Stimulated activated CD4-positive, alpha-beta T cell treated with anti-CD3 and anti-CD28 coated beads, Interleukin-4, amount 100 ng/mL, for 48 hours (primary cell): Measurements from ENCODE around the gene EGR1.

Experiments used
- DNase-seq, 2 donors: peaks; one replicate each; pipeline ENCODE4 v3.0.0-alpha.2; 2020; ENCODE audit warnings: low read depth in 2 of 2

The EGR1 gene

DNA sequence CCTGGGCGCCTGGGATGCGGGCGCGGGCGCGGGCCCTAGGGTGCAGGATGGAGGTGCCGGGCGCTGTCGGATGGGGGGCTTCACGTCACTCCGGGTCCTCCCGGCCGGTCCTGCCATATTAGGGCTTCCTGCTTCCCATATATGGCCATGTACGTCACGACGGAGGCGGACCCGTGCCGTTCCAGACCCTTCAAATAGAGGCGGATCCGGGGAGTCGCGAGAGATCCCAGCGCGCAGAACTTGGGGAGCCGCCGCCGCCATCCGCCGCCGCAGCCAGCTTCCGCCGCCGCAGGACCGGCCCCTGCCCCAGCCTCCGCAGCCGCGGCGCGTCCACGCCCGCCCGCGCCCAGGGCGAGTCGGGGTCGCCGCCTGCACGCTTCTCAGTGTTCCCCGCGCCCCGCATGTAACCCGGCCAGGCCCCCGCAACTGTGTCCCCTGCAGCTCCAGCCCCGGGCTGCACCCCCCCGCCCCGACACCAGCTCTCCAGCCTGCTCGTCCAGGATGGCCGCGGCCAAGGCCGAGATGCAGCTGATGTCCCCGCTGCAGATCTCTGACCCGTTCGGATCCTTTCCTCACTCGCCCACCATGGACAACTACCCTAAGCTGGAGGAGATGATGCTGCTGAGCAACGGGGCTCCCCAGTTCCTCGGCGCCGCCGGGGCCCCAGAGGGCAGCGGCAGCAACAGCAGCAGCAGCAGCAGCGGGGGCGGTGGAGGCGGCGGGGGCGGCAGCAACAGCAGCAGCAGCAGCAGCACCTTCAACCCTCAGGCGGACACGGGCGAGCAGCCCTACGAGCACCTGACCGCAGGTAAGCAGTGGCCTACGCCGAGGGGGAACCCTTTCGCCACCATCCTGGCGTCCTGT, at the start of gene EGR1:
Gene EGR1 (plus strand): TSS at position 219 of the 864 bp plus-strand sequence. CDS start 283 bp downstream, at position 502.
- peak; percentile 90 to 93 for DNase-seq

DNA sequence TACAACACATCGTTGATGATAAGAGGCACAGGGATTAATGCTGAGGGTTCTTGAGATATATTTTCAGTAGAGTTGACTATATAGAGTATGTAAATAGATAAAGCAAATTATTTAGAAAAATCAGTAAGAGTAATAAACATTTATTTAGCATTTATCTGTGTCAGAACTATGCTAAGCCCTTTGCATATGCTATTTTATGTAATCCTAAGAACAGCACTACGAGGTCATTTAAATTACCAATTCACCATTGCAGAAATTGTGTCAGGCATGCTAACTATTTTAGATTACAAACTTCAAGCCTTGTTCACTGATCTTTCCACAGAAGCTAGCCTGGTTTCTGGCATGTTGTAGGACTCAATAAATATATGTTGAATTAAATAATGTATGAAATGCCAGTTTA, 46.8 kb upstream of the EGR1 start:
- DNase-seq: no peak

DNA sequence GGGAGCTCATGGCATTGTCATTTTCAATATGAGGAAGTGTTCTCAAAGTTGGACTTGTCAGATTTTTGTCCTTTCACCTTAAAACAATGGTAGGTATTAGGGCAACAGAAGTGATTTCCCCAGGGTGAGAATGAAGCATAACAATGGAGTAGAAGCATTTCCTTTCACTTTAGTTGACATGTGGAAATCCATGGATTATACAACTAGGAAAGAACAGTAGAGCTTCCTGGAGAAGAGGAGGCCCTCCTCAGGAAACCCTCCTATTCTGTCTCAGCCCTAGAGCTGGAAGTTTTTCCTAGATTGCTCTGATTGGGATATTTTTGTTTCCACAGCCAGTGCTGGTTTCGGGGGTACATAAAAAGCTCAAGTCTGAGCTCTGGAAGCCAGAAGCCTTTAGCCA, 40.2 kb upstream of the EGR1 start:
- no peak for DNase-seq

DNA sequence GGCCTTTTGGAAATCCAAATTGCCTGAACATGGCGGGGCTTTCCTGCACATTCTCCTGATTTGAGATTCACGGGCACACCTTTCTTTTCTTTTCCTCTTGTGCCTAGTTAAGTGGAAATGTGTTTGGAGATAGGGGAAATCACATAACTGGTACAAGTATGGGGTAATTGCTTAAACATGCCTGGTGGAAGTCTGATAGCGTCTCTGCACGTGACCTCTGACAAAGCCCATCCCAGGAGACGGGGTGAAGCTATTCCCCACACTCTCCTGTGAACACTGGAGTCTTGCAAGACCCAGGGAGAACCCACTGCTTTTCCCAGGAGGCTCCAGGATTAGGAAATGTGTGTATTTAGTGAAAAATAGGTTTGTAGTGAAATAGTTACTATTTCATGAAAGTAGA, 29.3 kb upstream of the EGR1 start:
- DNase-seq: no peak

DNA sequence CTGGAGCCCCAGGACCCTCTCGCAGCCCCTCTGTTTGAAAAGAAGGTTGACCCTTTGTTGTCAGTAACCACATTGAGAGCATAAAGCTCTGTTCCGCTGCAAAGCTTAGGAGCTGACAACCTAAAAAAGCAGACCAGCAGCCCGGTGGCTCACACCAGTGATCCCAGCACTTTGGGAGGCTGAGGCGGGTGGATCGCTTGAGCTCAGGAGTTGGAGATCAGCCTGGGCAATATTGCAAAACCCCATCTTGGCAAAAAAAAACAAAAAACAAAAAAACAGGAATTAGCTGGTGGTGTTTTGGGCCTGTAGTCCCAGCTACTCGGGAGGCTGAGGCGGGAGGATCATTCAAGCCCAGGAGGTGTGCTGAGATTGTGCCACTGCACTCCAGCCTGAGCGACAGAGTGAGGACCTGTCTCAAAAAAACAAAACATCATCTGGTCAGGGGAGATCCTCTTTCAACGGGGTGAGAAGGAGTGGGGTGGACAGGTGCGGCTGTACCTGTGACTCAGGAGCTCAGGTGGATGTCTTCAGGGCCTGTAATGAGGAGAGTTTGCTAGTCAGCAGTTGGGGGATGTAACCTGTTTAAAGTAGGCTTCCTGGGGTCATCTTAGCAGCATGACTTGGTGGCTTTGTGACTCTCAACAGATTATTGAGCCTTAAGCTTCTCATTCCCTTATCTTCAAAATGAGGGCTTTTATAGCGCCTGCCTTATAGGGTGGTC, 27.1 kb upstream of the EGR1 start:
- no peak for DNase-seq

DNA sequence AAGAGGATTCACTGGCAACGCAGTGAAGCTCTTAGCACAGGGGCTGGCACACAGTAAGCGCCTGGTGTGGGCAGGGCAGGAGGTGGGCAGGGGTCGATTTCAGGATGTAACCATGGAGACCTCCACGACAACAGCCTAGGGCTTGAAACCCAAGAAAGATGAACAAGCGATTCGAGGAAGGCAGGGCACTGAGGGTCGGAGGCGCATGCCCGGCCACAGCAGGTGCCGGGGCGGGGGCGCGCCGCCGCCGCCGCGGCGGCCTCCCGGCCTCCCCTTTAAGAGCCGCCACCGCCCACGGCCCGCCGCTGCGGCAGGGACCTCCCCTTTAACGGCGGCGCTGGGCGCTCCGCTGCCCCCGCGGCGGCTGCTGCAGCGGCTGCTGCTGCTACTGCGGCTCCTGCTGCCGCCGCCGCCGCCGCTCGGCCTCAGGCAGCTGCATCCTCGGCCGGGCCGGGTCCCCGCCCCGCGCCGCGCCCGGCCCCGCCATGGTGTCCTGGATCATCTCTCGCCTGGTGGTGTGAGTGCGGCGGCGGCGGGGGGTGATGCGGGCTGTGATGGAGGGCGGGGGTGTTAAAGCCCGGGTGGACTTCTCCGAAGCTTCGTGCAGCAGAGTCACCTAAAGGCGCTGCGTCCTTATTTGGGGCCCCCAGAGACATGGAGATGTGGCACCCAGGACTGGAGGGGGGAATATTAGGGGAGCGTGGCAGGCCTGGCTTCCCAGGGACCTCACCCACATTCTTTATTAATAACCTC, 26.4 kb upstream of the EGR1 start, which contains the start of gene REEP2:
Gene REEP2 (plus strand): TSS at position 334 of the 753 bp plus-strand sequence. CDS start 152 bp downstream, at position 486.
- peak; percentile 67 to 69 for DNase-seq

DNA sequence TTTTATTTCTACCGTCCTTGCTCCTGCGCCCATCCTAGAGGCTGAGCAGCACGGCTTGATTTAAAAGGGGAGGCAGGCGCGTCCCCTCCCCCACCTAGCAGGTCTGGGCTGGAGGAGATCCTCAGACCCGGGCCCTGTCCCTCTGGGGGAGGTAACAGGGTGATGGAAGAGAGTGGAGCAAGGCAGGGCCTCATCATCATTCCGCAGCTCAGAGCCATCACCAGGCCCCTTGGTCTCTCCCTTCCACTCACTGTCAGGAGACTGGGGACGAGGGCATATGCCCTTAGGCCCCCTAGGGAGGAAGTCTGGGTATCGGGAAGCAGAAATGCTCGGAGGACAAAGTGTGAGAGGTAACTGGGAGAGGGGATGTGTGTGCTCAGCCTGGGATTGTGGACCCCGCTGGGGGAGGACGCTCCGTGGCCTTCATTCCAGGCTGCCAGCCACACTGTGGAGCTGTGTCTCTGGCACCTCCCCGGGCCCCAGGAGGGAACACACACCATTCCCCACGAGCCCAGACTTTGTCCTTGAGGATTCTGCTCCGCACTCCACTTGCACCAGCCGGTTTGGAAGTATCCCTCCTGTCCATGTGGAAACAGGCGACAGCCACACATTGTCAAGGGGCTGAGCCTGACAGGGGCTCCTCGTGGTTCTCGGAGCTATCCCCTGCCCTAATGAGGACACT, 25.7 kb upstream of the EGR1 start:
- DNase-seq: no peak

DNA sequence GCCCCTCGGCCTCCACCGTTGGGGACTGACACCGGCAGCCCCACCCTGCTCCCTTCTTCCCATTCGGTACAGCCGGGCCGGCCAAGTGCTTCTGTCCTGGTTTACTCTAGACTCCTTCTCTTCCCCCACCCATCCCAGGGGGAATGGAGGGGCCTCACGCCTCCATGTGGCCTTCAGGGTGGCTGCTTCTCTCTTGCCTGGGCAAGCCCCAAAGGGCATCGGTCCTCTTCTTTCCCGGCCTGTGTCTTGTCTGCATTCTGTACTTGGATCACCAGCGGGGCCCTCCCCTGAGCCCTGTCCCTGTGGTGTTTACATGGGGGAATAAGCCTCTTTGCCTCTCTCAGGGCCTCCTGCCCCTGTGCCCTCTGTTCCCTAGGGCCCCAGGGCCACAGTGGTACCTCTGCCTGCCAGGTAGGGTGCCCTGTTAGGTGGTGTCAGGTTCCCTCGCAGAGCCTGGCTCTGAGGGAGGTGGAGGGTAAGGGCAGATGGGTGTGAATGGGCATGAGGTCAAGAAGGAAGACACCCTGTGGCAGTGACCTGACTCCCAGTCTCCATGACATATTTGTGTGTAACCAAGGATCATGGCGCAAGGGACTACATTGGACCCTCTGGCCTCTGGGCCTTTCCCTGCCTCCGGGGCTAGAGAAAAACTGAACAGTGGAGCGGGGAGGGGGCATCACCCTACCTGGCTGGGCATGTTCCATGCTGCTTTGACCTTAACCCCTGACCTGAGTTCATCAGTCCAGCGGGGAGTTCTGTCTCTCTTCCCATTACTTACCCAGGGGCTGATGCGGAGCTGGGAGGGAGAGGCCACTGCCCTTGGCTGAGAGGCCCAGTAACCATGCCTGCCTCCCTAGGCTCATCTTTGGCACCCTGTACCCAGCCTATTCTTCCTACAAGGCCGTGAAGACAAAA, 24.9 kb upstream of the EGR1 start:
- no peak for DNase-seq

DNA sequence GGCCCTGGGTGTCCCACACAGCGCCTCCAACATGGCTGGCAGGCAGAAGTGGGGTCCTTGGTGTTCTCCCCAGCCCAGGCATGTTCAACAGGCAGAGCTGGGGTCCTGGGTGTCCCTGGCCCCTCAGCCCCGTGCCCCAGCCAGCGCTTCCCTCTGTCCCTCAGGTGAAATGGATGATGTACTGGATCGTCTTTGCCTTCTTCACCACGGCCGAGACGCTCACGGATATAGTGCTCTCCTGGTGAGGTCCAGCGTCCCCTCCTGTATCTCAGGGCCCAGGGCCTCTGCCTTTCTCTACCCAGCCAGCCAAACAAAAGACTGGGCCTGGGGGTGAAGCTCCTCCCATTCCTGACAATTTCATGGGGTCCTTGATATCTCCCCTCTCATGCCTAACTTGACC, 24.1 kb upstream of the EGR1 start:
- DNase-seq: no peak

DNA sequence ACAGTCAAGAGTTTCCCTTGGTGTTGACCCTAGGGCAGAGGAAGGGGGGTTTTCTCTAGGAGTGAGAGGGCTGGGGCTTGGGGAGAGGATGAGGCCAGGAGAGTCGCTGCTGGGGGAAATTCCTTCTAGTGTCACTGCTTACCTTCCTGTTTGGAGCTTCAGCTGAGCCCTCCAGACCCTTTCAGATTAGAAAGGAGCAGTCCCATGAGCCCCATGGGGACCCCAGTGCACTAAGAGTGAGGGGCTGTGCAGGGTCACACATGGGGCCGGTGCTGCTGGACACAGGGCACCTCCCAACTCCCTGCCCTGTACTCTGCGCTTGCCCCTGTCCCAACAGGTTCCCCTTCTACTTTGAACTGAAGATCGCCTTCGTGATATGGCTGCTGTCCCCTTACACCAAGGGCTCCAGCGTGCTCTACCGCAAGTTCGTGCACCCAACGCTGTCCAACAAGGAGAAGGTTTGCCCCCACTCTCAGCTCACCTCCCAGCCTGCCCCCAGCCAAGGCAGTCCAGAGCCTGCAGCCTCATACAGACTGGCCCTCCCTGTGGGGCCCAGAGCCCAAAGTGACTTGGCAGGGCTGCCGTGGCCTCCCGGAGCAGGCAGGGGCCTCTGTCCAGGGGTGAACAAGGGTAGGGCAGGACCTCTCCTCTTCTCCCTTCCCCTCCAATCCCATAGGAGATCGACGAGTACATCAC, 21.1 kb upstream of the EGR1 start:
- DNase-seq: no peak

DNA sequence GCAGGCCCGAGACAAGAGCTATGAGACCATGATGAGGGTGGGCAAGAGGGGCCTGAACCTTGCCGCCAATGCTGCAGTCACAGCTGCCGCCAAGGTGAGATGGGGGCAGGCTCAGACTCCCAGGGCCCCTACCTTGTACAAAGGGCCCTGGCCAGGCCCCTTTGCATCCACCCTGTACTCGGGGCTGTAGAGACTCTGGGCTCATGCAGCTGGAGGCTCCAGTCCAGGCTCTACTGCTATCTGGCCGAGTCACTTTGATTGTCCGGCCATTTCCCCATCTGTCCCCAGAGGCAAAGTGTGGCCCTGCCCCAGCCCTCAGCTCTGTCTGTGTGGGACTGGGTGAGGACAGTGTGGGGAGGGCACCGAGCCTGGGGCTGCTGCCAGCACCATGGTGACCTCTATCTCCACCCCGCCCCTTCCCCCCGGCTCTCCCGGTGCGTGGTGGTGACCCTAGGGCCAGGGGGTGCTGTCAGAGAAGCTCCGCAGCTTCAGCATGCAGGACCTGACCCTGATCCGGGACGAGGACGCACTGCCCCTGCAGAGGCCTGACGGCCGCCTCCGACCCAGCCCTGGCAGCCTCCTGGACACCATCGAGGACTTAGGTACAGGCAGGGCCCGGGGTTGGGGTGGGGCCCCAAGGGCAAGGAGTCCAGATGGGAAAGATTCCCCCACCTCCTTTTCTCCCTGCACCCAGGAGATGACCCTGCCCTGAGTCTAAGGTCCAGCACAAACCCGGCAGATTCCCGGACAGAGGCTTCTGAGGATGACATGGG, 20.3 kb upstream of the EGR1 start:
- DNase-seq: no peak

DNA sequence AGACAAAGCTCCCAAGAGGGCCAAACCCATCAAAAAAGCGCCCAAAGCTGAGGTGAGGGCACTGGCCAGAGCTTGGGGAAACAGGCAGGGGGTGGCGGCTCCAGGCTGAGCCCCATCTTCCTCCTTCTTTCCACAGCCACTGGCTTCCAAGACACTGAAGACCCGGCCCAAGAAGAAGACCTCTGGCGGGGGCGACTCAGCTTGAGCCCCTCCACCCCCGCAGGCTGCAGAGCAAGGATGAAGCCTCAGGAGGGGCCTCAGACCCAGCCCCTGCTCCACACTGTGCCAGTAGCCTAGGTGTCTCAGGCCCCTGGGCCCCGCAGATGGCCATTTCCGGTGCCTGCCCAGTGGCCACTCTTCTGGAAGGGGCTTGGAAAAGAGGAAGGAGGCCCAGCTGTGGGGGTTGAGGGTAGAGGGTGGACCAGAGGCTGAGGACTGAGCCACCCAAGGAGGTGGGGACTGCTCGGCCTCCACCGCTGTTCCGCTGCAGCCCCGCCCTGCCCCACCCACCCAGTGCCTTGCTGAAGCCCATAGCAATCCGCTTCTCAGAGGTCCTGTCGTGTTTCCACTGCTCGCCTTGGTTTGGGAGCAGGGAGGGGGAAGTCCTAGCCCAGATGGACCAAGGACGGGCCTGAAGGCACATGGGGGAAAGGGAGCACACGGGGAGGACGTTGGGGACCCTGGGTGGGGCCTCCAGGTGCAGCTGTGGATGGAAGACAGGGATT, 19.6 kb upstream of the EGR1 start:
- DNase-seq: no peak

DNA sequence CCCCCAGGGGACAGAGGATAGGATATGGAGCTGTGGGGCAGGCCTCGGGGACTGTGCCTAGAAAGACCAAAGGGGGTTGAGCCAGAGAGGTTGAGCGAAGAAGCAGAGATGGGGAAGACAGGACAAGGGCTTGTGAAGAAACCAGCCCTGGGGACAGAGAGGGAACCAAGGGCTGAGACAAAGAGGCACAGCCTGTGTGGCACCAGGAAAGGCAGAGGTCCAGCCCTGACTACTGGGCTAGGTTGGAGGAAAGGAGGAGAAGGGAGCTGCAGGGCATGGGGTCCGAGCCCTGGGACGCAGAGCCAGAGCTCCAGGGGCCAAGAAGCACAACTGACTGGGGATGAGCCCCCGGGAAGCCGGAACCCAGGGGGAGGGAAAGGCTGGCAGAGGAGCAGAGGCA, 17.2 kb upstream of the EGR1 start:
- DNase-seq: no peak

DNA sequence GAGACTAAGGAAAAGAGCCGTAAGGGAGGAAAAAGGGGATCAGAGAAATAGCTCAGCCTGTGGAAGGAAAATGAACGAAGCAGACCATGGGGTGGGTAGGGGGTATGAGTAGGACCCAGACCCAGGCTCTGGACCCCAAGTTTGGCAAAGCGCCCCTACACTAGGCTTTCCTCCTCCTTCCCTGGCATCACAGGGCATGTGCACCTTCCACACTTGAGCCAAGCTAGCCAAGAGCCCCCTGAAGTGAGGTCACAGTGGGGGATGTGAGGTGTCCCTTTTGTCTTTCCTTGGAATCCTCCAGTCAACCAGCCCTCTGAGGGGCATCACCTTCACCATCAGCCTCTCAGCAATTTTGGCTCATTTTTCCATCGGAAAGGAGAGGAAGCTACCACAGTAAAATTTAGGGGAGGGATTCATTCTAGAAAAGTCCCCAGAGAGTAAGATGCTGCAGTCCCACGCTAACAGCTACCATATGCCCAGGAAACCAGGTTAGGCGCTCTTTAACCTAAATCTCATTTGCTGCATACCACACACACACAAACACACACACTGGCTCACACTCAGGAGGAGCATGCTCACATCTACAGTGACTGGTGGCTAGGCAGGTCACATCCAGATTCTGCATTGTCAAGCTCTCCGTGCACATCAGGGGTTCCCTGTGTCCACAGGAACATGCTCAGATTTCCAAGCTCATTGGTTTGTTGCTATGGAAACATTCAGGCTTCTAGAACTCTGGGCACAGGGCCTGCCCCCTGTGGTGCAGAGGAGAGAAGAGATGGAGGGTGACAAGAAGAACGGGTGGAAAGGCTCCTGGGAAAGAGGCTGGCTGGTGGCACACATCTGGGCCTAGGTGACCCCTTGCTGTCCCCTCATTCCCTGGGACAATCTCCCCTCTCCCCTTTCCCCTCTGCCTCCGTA, 16.5 kb upstream of the EGR1 start:
- no peak for DNase-seq

DNA sequence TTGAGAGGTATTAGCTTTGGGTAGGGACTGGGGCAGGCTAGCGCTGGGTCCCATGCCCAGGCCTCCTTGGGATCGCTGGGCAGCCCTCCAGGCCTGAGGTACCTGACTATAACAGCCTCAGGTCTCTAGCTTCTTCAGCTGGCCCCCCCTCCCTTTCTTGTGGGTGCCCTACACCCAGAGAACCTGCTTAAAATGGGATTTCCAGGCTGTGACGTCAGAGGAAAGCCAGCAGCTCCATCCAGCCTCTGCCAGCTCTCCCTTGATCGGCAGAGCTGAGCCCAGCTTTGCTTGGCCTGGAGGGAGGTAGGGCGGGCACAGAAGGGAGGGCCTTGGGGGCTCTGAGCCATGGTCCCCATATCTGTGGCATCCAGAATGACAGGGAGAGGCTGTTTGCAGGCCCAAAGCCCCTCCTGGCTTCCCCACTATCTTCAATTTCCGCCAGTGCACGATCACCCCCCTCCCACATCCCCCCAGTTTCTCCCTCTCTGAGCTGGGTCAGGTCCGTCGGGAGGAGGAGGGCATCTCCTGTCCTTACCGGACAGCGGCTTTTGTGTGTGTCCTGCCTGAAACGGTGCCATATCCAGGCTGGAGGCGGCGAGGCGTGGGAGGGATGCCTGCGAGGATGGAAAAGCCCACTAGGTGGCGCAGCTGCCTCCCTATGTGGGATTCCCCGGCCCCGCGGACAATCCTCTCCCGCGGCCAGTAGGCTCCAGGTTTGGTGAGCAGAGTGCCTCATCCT, 15.6 kb upstream of the EGR1 start:
- DNase-seq: peak; percentile 83 to 91

DNA sequence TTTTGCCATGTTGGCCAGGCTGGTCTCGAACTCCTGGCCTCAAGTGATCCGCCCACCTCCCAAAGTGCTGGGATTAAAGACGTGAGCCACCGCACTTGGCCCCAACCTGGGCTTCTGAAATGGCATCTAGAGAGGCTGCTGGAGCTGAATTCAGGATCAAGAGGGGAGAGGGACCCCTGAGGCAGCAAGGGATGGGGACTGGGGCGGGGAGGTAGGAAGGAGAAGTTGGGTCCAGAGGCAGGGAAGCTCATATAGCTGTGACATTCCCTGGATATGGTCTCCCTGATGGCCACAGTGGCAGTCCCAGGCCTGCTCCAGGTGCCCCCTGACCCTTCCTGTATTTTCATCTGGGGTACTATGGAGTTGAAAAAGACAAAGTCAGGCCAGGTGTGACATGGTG, 14.3 kb upstream of the EGR1 start:
- DNase-seq: no peak

DNA sequence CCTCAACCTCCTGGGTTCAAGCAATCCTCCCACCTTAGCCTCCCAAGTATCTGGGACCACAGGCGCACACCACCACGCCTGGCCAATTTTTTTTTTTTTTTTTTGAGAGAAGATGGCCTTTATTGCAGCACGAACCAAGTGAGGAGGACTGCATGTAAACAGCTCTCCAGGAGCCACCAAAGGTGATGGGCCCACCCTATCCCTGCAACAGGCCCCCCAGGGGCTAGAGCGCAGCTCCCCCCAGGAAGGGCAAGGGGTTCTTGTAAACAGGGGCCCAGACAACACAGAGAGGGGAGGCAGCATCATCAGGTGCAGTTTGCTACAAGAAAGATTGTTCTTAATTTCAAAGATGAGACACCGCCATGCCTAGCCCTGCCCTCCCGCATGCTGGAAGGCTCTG, 12.6 kb upstream of the EGR1 start:
- DNase-seq: no peak
